Colon (tissue), 2 donors: ENCODE data around the gene ROBO1.

Experiments used
- FAIRE-seq: peaks from 2 replicates; lab custom pipeline; 2012; peaks lifted over from hg19 to GRCh38; lab: Jason Lieb, UNC
- donor health status: control.
- donor health status: control.

Gene ROBO1

DNA sequence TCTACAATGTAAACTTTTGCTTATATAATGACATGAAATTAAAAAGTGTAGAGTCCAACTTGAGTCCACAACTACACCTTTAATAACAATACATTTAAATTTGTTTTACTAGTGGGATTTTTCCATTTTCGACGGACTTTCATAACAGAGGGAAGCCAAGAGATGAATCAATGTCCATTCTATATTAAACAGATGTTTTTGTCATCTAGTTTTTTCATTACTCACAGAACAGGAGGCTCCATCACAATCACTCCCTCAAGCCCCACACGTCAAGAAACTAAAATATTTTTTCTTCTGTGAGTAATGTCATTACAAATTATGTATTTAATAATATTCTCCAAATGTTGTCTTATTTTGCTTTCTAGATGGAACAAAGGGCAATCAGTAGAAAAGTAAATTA lies 932.9 kb downstream of the ROBO1 start:
- no peak for FAIRE-seq

- FAIRE-seq: no peak
Observed at GRCh38 chr3:78832785-78833204, 935.0 kb downstream of the ROBO1 start.

GRCh38 chr3:78831446-78831972 lies 936.3 kb downstream of the ROBO1 start:
- no peak for FAIRE-seq

GRCh38 chr3:78830470-78830869 lies 937.3 kb downstream of the ROBO1 start:
- FAIRE-seq: no peak

- no peak for FAIRE-seq
Observed at GRCh38 chr3:78827618-78828017, 940.2 kb downstream of the ROBO1 start.

DNA sequence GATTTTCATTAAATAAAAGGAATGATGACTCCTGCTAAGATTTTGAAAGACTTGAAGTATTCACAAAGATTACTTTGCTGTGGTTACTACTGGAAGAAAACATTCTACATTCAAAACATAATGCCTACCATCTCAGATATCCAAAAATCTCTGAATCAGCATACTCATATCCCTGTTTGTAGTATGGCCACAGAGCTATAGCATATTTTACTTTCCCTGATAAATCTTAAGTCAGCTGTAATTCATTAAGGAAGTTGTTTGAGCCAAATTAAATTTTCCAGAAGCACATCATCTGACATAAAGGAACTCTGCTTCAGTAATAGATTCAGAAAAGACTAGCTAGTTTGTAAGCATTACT lies 942.0 kb downstream of the ROBO1 start:
- no peak for FAIRE-seq

- FAIRE-seq: no peak
Observed at GRCh38 chr3:78825118-78825857, 942.5 kb downstream of the ROBO1 start.

DNA sequence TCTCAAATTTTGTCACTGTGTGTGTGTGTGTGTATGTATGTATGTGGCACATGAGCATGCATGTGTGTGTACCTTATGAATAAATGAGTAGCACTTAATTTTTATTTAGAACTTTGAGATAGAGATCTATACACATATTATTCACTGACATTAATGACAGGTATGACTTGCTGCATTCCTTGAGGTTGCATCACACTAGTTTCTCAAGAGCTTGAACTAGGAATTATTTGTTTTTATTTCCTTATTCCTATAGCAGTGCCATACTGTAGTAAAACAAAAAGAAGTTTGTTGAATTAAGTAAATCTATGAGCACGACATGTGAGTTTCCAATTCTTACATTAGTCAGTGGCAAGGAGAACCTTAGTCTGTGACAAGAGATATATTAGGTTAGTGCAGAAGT lies 943.9 kb downstream of the ROBO1 start:
- no peak for FAIRE-seq

DNA sequence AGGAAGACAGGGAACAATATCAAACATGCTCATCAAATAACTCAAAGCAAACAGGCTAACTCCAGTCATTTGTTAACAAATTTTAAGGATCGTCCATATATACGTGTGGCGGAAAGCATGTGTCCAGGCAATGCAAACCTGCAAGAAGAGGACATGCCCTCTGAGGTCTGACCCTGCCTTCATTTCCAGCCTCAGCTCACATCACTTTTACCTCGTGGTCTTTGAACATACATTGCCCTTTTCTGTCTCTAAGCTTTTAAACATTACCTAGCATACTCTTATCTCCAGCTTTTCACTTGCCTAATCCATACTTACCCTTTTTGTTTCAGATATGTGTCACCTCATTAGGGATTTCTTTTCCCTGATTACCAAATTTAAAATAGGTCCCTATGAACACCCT lies 944.4 kb downstream of the ROBO1 start:
- FAIRE-seq: no peak

GRCh38 chr3:78822726-78823125 lies 945.1 kb downstream of the ROBO1 start:
- no peak for FAIRE-seq

DNA sequence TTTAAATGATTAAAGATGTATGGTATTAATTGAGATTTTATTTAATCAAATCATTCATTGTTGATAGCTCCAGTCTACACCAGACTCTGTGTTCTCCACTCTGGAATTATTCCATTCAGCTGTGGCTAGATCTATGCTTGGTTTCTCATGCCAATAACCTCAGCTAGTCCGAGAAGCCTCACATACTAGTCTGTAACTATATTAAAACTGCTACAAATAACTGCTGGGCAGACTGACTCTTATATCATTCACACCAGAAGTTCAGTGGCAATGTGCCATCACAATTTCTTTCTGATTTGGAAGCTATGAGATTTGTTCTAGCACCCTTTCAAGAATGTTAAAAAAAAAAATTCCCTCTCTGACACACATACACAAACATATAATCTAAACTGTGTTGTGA lies 947.3 kb downstream of the ROBO1 start:
- no peak for FAIRE-seq

DNA sequence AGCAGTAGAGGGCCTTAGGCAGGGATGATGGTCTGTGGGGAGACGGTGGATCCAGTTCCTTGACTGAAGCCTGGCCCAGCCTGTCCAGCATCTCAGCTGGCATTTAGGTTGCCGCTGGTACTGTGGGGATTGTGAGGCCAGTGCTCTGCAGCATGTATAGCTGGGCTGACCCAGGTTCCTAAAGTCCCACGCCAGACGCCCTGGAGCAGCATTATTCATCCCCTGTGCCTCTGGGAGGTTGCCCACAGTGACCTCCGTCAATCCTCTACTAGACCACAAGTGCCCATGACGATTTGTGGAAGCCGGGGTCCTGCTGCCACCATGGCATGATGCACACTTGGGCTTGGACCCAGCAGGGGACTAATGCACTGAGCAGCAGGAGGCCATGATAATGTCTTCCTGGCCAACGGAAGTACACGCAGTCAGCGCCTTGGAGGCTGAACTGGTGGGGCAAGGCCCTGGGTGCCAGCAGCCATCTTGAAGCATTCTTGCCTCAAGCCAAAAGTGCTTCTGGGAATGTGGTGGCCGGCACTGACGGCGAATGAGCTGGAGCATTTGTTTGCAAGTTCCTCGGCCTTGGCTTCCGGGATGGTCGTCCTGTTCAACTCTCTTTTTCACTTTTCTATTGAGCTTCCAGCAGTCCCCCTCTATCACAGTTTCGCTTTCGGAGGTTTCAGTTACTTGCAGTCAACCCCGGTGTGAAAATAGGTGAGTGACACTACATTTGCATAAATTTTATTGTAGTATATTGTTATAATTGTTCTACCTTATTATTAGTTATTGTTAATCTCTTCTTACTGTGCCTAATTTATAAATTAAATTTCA lies 949.4 kb downstream of the ROBO1 start:
- FAIRE-seq: no peak

DNA sequence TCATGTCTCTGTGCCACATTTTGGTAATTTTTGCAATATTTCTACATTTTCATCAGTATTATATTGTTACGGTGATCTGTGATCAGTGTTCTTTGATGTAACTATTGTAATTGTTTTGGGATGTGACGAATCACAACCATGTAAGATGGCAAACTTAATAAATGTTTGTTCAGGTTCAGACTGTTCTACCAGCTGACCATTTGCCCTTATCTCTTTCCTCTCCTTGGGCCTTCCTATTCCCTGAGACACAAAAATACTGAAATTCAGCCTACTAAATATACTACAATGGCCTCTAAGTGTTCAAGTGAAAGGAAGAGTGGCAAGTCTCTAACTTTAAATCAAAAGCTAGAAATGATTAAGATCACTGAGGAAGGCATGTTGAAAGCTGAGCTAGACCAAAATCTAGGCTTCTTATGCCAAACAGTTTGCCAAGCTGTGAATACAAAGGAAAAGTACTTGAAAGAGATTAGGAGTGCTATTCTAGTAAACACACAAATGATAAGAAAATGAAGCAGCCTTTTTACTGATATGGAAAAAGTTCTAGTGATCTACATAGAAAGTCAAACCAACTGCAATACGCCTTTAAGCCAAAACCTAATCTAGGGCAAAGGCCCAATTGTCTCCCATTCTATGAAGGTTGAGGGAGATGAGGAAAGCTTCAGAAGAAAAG lies 952.8 kb downstream of the ROBO1 start:
- FAIRE-seq: no peak

DNA sequence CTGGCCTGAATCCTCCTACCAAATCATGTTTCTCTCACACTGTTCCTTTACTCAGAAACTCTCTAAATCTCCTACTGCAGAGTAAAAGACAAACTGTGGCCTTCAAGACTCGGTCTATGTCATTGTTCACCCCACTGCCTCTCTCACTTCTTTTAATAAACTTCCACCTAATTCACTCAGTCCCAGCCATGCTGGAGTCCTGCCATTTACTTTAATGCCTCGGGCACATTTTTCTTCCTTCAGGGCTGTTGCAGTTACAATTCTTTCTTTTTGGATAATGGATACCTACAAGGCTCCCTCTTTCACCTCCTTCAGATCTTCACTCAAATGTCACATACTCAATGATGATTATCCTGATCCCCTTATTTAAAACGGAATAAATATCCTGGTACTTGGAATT lies 955.6 kb downstream of the ROBO1 start:
- FAIRE-seq: no peak

DNA sequence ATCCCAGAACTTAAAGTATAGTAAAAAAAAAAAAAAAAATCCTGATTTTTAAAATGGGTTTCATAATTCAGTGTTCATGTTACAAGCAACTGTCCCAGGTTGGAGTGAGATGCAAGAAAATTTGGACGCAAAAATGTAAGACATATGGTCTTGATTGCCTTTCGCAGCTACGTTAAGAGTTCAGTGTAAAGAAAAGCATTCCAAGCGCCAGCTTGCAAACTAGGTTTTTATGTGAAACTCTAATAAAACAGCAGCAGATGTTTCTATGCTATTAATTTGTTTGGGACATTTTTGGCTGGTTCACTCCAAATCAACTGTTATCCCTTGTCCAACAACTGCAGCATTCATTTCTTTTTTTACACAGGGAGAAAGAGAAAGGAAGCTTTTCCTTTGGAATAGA lies 957.8 kb downstream of the ROBO1 start:
- FAIRE-seq: no peak

GRCh38 chr3:78804251-78805037 lies 963.4 kb downstream of the ROBO1 start:
- no peak for FAIRE-seq

DNA sequence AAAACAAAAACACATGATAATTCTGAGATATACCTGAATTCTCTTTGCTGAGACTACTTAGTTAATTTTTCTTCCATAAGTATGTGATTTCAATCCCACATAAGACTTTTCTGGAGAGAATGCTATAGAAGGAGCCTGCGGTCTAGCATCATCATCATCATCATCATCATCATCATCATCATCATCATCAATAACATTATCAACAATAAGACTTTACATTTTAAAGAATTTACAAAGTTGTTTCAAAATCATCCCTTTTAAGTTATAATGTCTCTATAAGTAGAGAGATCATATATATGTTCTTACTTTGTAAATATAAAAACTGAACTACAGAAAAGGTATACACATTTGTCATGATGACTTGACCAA lies 965.3 kb downstream of the ROBO1 start:
- no peak for FAIRE-seq

DNA sequence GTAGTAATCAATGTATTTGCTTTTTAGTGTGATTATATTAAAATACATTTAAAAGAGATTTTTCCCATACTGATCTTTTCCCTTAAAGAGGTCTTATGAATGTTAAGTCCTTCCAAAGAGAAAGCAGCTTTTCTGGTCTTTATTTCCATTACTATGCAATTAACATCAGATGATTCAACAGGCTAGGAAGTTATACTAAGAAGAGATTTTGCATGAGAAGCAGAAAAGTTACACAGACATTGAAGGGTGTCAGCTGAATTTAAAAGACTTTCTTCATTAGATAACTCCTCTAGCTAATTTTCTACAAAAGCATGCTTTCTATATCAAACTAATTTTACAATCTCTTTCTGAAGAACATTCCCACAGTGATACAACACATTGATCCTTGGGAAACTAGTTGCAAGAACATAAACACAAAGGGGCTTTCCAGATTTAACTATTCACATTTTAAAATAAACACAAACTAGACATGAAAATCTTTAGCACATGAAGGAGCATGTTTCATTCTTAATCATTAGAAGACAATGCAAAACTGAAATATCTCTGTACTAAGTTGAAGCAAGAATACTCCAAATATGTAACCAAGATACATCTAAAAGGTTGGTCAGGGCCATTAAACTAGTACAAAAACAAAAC lies 965.8 kb downstream of the ROBO1 start:
- no peak for FAIRE-seq

- no peak for FAIRE-seq
Observed at GRCh38 chr3:78799681-78800080, 968.1 kb downstream of the ROBO1 start.

GRCh38 chr3:78798266-78798832 lies 969.4 kb downstream of the ROBO1 start:
- no peak for FAIRE-seq

DNA sequence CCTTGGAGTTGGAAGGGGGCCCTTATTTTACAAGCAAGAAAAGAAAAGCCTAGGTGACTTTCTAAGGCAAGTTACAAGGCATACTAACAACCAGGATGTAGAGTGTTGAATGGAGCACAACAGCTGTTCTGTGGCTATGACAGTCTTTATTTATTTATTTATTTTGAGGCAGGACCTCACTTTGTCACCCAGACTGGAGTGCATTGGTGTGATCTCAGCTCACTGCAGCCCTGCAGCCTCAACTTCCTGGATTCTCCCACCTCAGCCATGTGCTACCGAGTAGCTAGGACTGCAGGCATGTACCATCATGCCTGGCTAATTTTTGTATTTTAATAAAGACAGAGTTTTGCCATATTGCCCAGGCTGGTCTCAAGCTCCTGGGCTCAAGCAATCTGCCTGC lies 973.4 kb downstream of the ROBO1 start:
- FAIRE-seq: no peak
